SKM-1 (cell line): ENCODE results near the gene FBXO27.
A peak's percentile ranks its signal among the peaks of the same experiment; 100 is the strongest.
"Not testable (repeated sequence)": the region's sequence is repeated elsewhere in the genome, so short reads cannot be mapped to it uniquely, and the experiment has no call there.

Experiments used
- DNase-seq: peaks from one replicate; lab custom pipeline; 2025; ENCODE audit not compliant: unreplicated experiment; lab: John Stamatoyannopoulos, UW

The FBXO27 gene

DNA sequence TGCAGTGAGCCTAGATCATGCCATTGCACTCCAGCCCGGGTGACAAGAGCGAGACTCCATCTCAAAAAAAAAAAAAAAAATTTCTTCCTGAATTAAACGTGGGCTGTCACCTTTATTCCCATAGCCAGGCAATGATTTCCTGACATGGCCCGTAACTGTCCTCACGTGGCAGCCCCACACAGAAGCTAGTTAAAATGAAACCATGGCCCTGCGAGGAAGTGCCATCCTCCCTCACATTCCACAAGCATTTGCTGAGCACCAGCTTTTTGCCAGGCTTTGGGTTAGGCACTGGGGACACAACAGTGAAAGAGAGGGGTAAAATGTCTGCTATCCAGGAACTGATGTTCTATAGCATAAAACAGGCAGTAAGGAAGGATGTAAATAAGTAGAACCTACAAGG, 13.2 kb upstream of the FBXO27 start:
- DNase-seq, result no peak

DNA sequence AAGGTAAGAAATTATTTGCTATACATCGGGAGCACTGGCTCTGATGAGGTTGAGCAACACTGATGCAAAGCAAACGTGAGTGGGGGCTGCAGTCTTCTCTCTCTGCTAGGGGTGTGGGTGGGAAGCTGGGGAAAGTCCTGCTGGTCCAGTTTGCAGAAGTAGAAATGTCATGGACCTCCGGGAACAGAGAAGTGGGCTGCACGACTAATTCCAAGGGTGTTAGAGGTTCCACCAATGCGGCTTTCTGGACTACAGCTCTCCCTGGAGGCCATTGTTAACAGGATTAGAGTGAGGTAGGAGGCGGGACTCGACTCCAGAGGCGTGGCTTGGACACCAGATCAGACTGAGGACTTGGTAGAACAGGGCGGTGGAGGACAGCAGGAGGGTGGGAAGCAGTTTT, 5.7 kb upstream of the FBXO27 start:
- no peak for DNase-seq

DNA sequence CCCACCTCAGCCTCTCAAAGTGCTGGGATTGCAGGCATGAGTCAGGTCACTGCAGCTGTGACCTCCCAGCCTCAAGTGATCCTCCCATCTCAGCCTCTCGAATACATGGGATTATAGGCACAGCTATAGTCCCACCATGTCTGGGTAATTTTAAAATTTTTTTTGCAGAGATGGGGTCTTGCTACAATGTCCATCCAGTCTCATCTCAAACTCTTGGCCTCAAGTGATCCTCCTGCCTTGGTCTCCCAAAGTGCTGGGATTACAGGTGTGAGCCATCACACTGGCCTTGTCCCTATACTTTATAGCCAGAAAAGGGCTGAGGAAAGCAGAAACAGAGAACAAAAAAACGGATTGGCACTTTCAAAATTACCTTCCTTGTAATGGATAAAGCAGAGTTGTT, 4.8 kb upstream of the FBXO27 start:
- no peak for DNase-seq

DNA sequence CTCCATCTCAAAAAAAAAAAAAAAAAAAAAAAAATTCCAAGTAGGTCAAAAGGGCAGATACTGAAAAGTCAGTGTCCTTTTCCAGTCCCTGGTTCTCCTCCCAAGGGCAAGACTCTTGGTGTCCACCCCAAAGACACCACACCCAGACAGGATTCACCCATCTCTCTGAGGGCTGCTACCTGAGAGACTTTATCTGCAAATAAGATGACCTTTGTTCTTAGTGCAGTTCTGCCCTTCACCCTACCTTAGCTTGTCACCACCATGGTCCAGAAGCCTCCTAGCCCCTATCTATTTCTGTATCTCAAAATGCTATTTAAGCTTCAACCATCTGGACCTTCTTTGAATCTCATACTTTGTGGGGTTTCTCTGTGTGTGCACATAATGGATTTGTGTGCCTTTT, 4.2 kb upstream of the FBXO27 start:
- no peak for DNase-seq

DNA sequence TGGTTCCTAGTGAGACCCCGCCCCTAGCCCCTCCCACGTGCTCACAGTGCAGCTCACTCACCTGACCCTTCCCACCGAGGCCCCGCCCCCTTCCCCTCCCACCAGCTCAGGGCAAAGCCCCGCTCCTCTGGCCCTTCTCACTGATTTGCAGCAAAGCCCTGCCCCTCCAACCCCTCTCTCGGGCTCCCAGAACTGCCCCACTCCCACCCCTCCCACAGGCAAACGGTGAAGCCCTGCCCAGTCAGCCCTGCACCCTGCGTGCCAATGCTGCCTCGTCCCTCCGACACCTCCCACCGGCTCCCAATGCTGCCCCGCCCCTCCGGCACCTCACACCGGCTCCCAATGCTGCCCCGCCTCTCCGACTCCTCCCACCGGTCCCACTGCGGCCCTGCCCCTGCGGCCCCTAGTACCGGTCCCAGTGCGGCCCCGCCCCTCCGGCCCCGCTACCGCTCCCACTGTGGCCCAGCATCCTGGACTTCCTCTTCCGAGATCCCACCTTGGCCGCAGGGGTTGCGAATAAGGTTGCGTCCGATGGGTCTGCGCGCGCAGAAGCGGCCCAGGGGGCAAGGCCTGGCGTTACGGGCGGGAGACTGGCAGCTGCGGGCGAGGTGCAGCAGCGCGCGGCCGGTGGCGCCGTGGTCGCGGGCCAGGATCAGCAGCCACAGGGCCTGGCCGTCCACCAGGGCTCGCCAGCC, 834 bp downstream of the FBXO27 start:
- DNase-seq, result peak; percentile 87

DNA sequence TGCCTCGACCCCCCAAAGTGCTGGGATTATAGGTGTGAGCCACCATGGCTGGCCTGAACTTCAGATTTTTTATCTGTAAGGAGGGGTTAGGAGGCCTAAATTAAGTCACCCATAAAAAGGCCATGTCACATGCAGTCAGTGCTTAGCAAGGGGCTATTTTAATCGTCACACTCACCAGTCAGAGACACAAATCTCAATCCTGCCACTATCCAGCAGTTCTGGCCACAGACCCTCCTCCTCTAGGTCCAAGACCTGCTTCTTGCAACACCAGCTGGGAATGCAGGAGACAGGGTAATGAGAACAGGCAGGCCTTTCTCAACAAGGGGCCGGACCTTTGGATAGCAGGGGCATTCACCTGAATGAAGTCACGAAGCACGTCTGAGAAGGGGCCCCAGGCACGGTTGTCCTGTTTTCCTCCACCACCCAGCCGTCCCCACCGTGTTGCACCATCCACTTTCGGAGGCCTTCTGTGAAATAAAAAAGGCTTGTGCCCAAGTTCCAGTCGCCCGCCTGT, 1.4 kb downstream of the FBXO27 start:
- DNase-seq, result no peak

DNA sequence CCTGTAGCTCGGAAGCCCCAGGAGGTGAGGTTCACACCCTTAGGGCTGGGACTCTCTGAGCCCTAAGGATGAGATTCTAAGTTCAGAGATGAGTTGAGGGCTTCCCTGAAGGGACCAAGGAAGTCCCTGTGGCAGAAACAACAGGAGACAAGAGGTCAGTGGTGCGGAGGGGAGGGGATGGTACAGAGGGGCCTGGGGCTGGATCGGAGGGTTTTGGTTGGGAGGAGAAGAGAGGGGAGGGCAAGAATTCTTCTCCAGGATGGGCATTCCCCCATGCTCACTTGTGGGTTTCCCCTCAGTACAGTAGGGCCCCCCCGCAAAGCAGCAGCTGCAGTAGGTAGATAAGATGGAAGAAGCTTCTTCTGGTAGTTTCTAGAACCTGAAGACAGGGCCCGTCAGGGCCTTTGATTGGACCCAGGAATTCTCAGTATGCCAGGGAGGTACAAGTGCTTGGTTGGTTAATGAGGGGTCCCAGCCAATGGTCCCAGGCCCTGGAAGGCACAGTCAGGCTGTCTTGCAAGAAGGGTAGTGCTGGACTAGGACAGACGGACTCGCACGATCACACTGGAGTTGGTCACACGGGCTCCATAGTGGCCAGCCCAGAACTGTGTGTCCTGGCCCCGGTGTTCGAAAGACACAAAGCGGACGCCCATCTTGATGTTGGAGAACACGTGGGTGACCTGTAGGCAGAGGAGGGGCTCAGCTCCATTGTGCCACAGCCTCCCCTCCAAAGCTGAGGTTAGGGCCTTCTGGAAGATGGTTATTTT, 7.3 kb downstream of the FBXO27 start:
- no peak for DNase-seq

DNA sequence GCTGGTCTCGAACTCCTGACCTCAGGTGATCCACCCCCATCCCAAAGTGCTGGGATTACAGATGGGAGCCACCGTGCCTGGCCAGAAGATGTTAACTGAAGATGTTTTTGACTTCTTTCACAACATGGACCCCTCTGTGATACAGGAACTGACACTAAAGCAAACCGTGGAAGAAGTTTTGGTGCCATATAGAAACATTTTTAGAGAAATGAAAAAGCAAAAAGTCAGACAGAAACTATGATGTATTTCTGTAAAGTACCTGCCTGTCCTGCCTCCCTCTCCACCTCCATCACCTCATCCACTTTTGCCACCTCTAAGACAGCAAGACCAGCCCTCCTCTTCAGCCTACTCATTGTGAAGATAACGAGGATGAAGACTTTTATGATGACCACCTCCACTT, 11.3 kb downstream of the FBXO27 start:
- no peak for DNase-seq

DNA sequence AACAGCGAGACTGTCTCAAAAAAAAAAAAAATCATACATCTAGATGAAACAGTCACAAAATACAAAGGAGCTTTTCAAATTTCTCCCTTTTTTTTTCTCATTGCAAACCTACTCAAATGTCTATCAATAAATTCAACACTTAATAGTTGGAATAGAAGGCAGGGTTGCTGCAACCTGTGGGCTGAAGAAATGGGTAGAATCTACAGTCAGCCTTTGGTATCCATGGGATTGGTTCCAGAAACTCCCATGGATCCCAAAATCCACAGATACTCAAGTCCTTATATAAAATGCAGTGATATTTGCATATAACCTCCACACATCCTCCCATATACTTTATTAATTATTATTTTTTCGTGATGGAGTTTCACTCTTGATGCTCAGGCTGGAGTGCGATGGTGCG, 14.7 kb downstream of the FBXO27 start:
- no peak for DNase-seq

DNA sequence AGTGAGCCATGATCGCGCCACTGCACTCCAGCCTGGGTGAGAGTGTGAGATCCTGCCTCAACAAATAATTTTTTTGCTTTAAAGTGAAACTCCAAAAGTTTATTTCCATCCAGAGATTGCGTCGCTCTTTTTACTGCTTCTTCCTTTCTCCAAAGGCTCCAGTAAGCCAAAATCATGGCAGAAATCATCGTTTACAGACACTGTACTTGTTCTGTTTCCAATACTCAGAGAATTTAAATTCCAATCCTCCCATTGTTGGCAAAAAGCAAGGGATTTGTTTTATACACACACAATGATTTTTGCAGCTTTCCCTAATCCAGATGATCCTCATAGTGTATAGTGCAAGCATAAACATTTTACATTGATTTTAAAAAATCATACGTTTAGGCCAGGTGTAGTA, 15.3 kb downstream of the FBXO27 start:
- no peak for DNase-seq

DNA sequence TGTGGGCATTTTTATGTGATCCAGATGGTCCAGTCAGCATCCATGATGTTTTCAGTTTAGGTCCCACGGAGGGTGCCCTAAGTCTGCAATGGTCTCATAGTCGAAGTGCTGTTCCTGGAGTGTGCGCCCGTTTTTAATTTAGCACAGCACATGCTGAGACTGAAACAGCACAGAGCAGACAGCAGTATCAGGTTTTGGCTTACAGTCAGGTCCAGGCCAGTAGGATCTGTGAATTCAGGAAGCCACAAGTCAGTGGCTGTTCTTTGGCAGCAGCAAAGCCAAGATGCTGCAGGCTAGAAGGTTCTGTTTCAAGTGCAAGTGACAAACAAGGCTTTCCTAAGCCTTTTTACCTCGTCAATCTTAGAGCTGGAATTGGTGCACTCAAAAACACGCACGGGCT, 18.3 kb downstream of the FBXO27 start:
- DNase-seq, result no peak

DNA sequence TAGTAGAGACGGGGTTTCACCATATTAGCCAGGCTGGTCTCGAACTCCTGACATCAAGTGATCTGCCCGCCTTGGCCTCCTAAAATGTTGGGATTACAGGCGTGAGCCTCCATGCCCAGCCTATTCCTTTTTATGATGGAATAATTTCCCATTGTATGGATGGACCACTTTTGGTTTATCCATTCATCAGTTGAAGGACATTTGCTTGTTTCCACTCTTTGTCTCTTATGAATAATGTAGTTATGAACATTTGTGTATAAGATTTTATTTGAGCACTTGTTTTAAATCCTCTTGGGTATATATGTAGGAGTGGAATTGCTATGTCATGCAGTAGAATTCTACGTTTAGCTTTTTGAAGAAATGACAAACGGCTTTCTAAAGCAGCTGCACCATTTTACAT, 23.3 kb downstream of the FBXO27 start:
- DNase-seq, result no peak

DNA sequence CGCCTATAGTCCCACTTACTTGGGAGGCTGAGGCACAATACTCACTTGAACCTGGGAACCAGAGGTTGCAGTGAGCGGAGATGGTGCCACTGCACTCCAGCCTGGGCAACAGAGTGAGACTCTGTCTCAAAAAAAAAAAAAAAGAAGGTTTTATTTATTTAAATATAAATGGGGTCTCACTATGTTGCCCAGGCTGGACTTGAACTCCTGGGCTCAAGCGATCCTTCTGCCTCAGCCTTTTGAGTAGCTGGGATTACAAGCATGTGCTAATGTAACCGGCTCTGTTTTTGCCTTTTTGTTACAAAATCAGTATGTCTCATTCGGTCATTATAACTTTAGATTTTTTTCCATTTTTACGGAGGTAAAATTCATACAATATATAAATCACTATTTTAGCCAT, 24.2 kb downstream of the FBXO27 start:
- no peak for DNase-seq

DNA sequence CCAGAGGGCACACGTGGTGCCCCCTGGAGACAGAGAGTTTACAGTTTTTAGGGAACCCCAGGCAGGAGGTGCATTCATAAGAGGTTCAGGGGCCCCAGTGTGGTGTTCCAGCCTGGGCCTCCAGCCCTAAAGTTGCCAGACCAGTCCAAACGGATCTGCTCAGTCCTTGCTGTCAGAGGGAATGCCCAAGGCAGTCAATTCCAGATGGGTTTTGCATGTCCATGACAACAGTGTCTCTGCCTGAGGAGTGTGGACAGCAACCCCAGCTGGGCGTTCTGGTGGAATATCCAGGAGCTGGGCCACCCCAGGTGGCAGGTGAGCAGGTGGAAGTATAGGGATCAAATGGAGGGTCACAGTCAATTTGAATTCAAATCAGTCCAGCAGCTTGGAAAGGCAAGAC, 25.3 kb downstream of the FBXO27 start:
- no peak for DNase-seq

DNA sequence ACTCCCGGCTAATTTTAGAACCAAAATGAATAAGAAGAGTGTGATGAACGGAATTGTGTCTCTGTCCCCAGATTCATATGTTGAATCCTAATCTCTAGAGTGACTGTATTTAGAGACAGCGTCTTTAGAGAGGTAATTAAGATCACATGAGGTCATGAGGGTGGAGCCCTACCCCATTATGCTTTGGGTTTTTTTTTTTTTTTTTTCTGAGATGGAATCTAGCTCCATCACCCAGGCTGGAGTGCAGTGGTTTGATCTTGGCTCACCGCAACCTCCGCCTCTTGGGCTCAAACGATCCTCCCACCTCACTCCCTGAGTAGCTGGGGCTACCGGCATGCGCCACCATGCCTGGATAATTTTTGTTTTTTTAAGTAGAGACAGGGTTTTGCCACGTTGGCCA, 27.9 kb downstream of the FBXO27 start:
- DNase-seq, result no peak

DNA sequence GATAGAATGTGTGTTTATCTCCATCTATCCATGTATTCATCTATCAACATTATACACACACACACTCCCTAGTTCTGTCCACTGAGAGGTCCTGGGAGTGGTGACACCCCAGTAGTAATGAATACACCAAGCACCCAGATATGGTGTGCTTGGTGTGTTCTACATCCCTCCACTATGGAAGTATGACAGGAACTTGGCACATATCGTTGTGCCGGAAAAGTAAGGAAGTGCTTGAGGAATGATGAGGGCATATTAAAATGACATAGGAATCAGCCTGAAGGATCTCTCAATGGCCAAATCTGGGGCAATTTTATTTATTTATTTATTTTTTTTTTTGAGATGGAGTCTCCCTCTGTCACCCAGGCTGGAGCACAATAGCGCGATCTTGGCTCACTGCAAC, 28.6 kb downstream of the FBXO27 start:
- no peak for DNase-seq

DNA sequence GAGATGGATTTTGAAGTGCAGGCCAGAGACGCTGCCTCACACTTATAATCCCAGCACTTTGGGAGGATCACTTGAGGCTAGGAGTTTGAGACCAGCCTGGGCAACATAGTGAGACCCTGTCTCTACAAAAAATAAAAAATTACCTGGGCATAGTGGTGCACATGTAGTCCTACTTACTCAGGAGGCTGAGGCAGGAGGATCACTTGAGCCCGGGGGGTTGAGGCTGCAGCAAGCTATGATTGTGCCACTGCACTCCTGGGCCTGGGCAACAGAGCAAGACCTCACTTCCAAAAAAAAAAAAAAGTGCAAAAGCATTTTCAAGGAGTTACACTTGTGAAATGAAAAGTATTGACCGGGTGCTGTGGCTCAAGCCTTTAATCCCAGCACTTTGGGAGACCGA, 29.2 kb downstream of the FBXO27 start:
- no peak for DNase-seq

DNA sequence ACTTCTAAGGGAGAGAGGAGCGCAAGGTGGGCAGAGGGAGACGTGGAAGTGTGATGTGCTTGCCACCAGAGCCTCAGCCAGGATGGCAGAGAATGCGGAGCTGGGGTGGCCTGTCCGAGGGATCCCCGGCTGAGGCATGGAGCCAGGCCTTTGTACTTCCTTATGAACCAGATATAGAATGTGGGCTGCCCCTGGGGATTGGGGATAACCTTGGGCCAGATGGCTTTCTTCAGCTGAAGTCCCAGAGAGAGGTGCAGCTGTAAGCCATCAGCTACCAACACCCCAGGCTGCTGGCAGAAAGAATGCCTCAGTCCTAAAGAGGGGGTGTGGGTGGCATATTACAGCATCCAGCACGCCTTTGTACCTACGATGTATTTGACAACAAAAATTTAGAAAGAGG, 31.3 kb downstream of the FBXO27 start:
- DNase-seq, result no peak

DNA sequence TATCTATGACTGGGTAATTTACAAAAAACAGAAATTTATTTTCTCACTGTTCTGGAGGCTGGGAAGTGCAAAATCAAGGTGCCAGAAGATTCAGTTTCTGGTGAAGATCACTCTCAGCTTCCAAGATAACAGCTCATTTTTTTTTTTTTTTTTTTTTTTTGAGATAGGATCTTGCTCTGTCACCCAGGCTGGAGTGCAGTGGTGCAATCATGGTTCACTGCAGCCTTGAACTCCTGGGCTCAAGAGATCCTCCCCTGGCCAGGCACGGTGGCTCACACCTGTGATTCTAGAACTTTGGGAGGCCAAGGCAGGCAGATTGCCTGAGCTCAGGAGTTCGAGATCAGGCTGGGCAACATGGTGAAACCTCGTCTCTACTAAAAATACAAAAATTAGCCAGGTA, 34.8 kb downstream of the FBXO27 start:
- DNase-seq, result not testable (repeated sequence)

DNA sequence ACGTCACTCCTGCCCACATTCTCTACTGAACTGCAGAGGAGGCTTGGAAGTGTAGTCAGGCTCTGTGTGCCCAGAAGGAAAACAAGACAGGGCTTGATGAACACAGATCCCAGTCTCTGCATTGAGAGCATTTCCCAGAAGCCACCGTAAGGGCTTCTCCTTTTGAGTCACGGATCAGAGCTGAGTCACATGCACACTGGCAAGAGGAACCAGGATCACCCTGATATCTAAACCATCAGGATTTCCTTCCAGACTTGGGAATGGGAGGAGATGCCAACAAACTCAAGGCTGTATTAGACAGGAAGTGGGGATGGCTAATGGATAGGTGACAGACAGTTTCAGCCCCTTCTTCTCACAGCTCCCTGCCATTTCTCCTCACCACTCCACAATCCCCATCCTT, 39.1 kb downstream of the FBXO27 start:
- no peak for DNase-seq

DNA sequence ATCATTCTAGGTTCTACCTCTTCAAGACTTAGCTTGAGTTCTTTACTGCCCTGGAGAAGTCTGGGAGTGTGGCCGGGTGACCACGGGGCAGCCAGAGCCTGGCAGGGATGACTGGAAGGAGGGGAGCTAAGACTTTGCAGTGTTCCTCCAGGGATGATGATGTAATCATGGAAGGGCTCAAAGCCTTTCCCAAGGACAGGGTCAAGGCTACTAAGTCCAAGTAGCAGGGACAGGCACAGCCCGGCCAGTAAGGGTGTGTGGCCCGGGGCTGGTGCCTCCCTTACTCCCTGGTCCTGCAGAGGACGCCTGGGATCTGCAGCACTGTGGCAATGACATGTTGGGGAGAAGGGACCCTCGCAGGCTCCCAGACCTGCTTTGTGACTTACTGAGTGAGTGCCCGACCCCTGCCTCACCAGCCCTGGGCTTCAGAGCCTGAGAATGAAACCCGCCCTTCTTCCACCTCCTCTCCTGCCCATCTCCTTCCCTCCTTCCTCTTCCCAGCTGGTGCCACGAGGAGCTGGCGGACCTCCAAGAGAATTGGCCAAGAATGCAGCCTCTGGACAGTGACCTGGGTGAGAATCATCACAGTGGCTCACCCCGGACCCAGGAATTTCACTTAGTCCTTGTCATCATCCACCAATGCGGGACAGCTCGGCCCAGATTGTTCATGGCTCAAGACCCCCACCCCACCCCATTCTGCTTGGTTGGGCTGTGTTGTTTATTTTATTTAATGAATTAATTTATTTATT, 41.2 kb downstream of the FBXO27 start:
- DNase-seq, result no peak

DNA sequence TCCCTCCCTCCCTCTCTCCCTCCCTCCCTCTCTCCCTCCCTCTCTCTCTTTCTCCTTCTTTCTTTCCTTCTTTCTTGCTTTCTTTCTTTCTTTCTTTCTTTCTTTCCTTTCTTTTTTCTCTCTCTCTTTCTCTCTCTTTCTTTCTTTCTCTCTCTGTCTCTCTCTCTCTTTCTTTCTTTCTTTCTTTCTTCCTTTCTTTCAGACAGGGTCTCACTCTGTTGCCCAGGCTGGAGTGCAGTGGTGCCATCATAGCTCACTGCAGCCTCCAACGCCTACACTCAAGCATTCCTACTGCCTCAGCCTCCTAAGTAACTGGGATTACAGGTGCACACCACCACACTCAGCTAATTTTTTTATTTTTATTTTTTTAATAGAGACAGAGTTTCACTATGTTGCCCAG, 42.7 kb downstream of the FBXO27 start:
- not testable (repeated sequence) for DNase-seq
